GM12892 (cell line): ENCODE measurements around the gene PELO.

Experiments used
- POLR2AphosphoS5 ChIP-seq: IDR thresholded peaks from 2 replicates; pipeline ENCODE4 v1.6.1; 2011; ENCODE audit warnings: low read depth, low read length, control low read depth
- TAF1 ChIP-seq: IDR thresholded peaks from 2 replicates; pipeline ENCODE4 v1.6.1; 2011; ENCODE audit warnings: low read depth, mild to moderate bottlenecking, control low read depth, low read length, borderline replicate concordance

- TF ChIP-seq TAF1 (no peak), POLR2AphosphoS5 (no peak)
Measured at GRCh38 chr5:52824827-52825226, 37.1 kb downstream of the PELO start.
